Panc1 (cell line): Measurements from ENCODE around the gene LRP5. TPM values are rescaled to one million over a fixed set of nuclear protein-coding genes. Genes with fewer than 3 reads are reported as not detected.

ENCODE experiments used
- ATAC-seq: fragments of 200-7000 bp; cut with Tn5 transposase; 2 replicates; pipeline ENCODE4 v1.9.1; 2020; ENCODE audit warnings: mild to moderate bottlenecking, moderate library complexity
- BruUV-seq: library from RNA; stranded (reverse); fragments of 400-500 nt; replicated peaks from 2 replicates; lab custom pipeline; 2021; lab: Mats Ljungman, UMichigan
- CTCF ChIA-PET: fragments of 300-600 bp; sonication (Branson Sonifier 250); formaldehyde crosslinking; loops from one replicate; lab custom pipeline; 2022; ENCODE audit warnings: antibody characterized with exemption; lab: Charles Lee
- POLR2A ChIA-PET: fragments of 300-600 bp; sonication (Branson Sonifier 250); formaldehyde crosslinking; loops from one replicate; lab custom pipeline; 2022; ENCODE audit warnings: antibody characterized with exemption; lab: Charles Lee
- DNase-seq: peaks from one replicate; pipeline ENCODE4 v3.0.0-alpha.2; 2010; ENCODE audit warnings: low read depth, low spot score
- H3K27ac ChIP-seq: 2 replicates; pipeline ENCODE4 v1.5.1; 2011; ENCODE audit warnings: mild to moderate bottlenecking, low read length, inconsistent platforms
- H3K27me3 ChIP-seq: fragments of 200-500 bp; sonication (Bioruptor generic); 2 replicates; pipeline ENCODE4 v1.6.0; 2014; ENCODE audit warnings: low read length, inconsistent platforms; ENCODE audit not compliant: control insufficient read depth, insufficient read depth
- H3K36me3 ChIP-seq: fragments of 200-500 bp; sonication (Bioruptor generic); 2 replicates; pipeline ENCODE4 v1.5.1; 2014; ENCODE audit warnings: inconsistent platforms, mild to moderate bottlenecking, low read length, moderate library complexity; ENCODE audit not compliant: control insufficient read depth, insufficient read depth
- H3K4me1 ChIP-seq: 2 replicates; pipeline ENCODE4 v1.5.1; 2011; ENCODE audit warnings: inconsistent platforms, mild to moderate bottlenecking, low read length, moderate library complexity; ENCODE audit not compliant: control insufficient read depth, insufficient read depth
- H3K4me3 ChIP-seq, 2 experiments: 2 replicates each; pipeline ENCODE4 v1.5.1; 2011 to 2012; ENCODE audit warnings: low read depth in 2 of 2, low read length in 2 of 2, mild to moderate bottlenecking in 2 of 2, inconsistent platforms in 1 of 2, moderate library complexity in 1 of 2
- H3K9me3 ChIP-seq: fragments of 200-500 bp; sonication (Bioruptor generic); 2 replicates; pipeline ENCODE4 v1.5.1; 2014; ENCODE audit warnings: low read depth, mild to moderate bottlenecking, inconsistent platforms, low read length, moderate library complexity; ENCODE audit not compliant: control insufficient read depth, insufficient read depth
- CTCF ChIP-seq: fragments of 450-650 bp; IDR thresholded peaks from 2 replicates; pipeline ENCODE4 v1.5.1; 2017; ENCODE audit warnings: mild to moderate bottlenecking
- POLR2AphosphoS5 ChIP-seq: IDR thresholded peaks from 2 replicates; pipeline ENCODE4 v1.6.1; 2012; ENCODE audit warnings: mild to moderate bottlenecking, low read depth, low read length, moderate library complexity
- SIN3A ChIP-seq: IDR thresholded peaks from 2 replicates; pipeline ENCODE4 v1.6.1; 2012; ENCODE audit warnings: low read depth, mild to moderate bottlenecking, low read length, moderate library complexity, borderline replicate concordance; ENCODE audit not compliant: insufficient read depth
- TCF7L2 ChIP-seq: IDR thresholded peaks from 2 replicates; pipeline ENCODE4 v1.6.1; 2011; ENCODE audit warnings: mild to moderate bottlenecking, low read depth, low read length, inconsistent platforms
- in situ Hi-C: cut with HindIII; loops from 2 replicates; pipeline ENCODE4 v1.10.0; 2016; ENCODE audit warnings: low sequenced_read_pairs, low pct_unique_long_range_greater_than_20kb
- intact Hi-C: fragments of 100-400 bp; cut with micrococcal nuclease; formaldehyde crosslinking; loops from one replicate; pipeline ENCODE4 v1.10.0; 2022; ENCODE audit not compliant: unreplicated experiment
- total RNA-seq: library from RNA; stranded (reverse); gene quantifications from one replicate; pipeline ENCODE4 v1.2.1, GENCODE V29; 2021; ENCODE audit not compliant: unreplicated experiment
- TF ChIP-seq, protein P1 (sequence below), 2 experiments: IDR thresholded peaks; 2 replicates each; pipeline ENCODE4 v1.6.1; 2011 to 2012; ENCODE audit warnings: low read depth in 2 of 2, control low read depth in 1 of 2, low read length in 1 of 2, mild to moderate bottlenecking in 1 of 2, moderate library complexity in 1 of 2; ENCODE audit not compliant: insufficient read depth in 1 of 2

The LRP5 gene
- total RNA-seq, 1 experiment from 2014 or later, result 171 TPM

- no peaks in the 10 kb centered on the region for H3K27me3 ChIP-seq
- DNase-seq (no peak), ATAC-seq (no peak)
- intact Hi-C loops (no loop called here), in situ Hi-C loops (no loop called here)
- H3K4me3 ChIP-seq, result no peak overlapping the region
- ChIA-PET POLR2A (no interaction called here), CTCF (no interaction called here)
- peak overlapping the region; percentile 90 for H3K27ac ChIP-seq
- H3K36me3 ChIP-seq, result no peaks in the 10 kb centered on the region
- peaks cover 88% of the 10 kb centered on the region for H3K4me1 ChIP-seq
- BruUV-seq, result no TSS peak
- H3K9me3 ChIP-seq, result no peaks in the 10 kb centered on the region
- TF ChIP-seq TCF7L2, result no peak
- TF ChIP-seq, protein P1, sequence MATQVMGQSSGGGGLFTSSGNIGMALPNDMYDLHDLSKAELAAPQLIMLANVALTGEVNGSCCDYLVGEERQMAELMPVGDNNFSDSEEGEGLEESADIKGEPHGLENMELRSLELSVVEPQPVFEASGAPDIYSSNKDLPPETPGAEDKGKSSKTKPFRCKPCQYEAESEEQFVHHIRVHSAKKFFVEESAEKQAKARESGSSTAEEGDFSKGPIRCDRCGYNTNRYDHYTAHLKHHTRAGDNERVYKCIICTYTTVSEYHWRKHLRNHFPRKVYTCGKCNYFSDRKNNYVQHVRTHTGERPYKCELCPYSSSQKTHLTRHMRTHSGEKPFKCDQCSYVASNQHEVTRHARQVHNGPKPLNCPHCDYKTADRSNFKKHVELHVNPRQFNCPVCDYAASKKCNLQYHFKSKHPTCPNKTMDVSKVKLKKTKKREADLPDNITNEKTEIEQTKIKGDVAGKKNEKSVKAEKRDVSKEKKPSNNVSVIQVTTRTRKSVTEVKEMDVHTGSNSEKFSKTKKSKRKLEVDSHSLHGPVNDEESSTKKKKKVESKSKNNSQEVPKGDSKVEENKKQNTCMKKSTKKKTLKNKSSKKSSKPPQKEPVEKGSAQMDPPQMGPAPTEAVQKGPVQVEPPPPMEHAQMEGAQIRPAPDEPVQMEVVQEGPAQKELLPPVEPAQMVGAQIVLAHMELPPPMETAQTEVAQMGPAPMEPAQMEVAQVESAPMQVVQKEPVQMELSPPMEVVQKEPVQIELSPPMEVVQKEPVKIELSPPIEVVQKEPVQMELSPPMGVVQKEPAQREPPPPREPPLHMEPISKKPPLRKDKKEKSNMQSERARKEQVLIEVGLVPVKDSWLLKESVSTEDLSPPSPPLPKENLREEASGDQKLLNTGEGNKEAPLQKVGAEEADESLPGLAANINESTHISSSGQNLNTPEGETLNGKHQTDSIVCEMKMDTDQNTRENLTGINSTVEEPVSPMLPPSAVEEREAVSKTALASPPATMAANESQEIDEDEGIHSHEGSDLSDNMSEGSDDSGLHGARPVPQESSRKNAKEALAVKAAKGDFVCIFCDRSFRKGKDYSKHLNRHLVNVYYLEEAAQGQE (IDR thresholded peaks at IDR 0.05; ENCODE audit: insufficient read depth in 1 of 2, low read depth in 2 of 2, low read length in 1 of 2), result no peak
These were observed 66.8 kb downstream of the LRP5 start for GRCh38 chr11:68379206-68379605.

DNA sequence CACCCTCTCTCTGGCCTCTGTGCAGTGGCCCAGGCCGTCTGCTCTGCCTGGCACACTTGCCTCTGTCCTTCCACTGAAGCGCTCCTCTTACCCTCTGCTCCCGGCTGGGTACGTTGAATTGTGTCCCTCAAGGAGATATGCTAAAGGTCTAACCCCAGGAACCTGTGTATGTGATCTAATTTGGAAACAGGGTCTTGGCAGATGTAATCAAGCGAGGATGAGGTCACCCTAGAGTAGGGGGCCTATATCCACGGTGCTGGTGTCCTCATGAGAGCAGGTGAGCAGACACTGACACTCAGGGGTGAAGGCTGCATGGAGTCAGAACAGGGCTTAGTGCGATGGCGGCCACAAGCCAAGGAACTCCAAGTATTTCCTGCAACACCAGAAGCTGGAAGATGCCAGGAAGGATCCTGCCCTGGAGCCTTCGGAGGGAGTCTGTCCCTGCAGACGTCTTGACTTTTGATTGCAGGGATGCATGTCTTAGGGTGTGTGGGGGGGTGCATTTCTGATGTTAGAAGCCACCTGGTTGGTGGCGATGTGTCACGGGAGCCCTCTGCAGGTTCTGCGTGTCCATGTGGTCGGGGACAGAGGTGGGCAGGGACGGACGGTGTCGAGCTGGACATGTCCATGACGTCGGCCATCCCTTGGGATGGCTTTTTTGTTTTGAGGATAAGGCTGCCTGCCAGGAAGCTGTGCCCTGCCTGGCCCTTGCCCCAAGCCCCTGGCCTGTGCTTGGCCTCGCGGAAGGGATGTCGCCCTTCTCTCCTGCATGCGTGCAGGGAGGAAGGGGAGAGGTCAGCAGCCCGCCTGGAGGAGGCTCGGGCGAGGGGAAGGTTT is 68.6 kb downstream of the LRP5 start:
- Histone ChIP-seq H3K27me3 (no peaks in the 10 kb centered on the region), H3K4me3 (peak overlapping the region; percentile 10 to 27; a peak in 2 of 4 replicates), H3K27ac (peak overlapping the region; percentile 90), H3K4me1 (peaks cover 78% of the 10 kb centered on the region), H3K36me3 (no peaks in the 10 kb centered on the region), H3K9me3 (no peaks in the 10 kb centered on the region)
- intact Hi-C loops (loop anchor here (5.0 kb wide), 2 partner anchors 64 to 124 kb away; no protein-coding TSS in a partner anchor), in situ Hi-C loops (no loop called here)
- ChIA-PET CTCF (interaction anchor here (0.6 to 1.6 kb wide), 3 partner anchors 27 to 115 kb away, joined by 4 to 13 read pairs (median 7); no protein-coding TSS in a partner anchor), POLR2A (no interaction called here)
- TF ChIP-seq POLR2AphosphoS5 (no peak), CTCF (peak; percentile 48; the same call in 1 of the 2 replicates)
- peak; percentile 43 for ATAC-seq
- DNase-seq, result peak; percentile 5
- BruUV-seq, result no TSS peak

GRCh38 chr11:68381716-68382115 is 69.3 kb downstream of the LRP5 start:
- H3K27me3 ChIP-seq, result no peaks in the 10 kb centered on the region
- peak overlapping the region in 1 of 2 experiments; percentile 27; a peak in 1 of 4 replicates for H3K4me3 ChIP-seq
- peak overlapping the region; percentile 90 for H3K27ac ChIP-seq
- DNase-seq, result no peak
- peak; percentile 18 for ATAC-seq
- in situ Hi-C loops (no loop called here), intact Hi-C loops (loop anchor here (5.0 kb wide), 2 partner anchors 64 to 124 kb away; no protein-coding TSS in a partner anchor)
- no peaks in the 10 kb centered on the region for H3K36me3 ChIP-seq
- TF ChIP-seq, protein P1 (IDR thresholded peaks at IDR 0.05; ENCODE audit: insufficient read depth in 1 of 2, low read depth in 2 of 2, low read length in 1 of 2), result peak in 1 of 2 experiments; percentile 65; a peak in 1 of 4 replicates
- TF ChIP-seq SIN3A (no peak), CTCF (no peak)
- ChIA-PET POLR2A (no interaction called here), CTCF (interaction anchor here (1.6 kb wide), 1 partner anchor 83 kb away, joined by 4 read pairs; no protein-coding TSS in a partner anchor)
- BruUV-seq, result no TSS peak
- H3K4me1 ChIP-seq, result peaks cover 73% of the 10 kb centered on the region
- H3K9me3 ChIP-seq, result no peaks in the 10 kb centered on the region
